Gastroesophageal sphincter (tissue), 3 donors: ENCODE results near the gene VTCN1.

Source experiments
- POLR2A ChIP-seq, 2 donors: fragments of 450-650 bp; IDR thresholded peaks; one replicate each; pipeline ENCODE4 v1.6.1; 2017; ENCODE audit warnings: antibody characterized with exemption in 2 of 2, mild to moderate bottlenecking in 2 of 2, moderate library complexity in 1 of 2
- TF ChIP-seq, protein P1 (sequence below), 4 experiments: fragments of 200-600 bp in 2 of 4; fragments of 450-650 bp in 2 of 4; sonication (generic) in 1 of 4; IDR thresholded peaks; one replicate each; pipeline ENCODE4 v1.5.1; 2017 to 2019; ENCODE audit warnings: antibody characterized with exemption in 4 of 4, mild to moderate bottlenecking in 2 of 4, moderate library complexity in 2 of 4

DNA sequence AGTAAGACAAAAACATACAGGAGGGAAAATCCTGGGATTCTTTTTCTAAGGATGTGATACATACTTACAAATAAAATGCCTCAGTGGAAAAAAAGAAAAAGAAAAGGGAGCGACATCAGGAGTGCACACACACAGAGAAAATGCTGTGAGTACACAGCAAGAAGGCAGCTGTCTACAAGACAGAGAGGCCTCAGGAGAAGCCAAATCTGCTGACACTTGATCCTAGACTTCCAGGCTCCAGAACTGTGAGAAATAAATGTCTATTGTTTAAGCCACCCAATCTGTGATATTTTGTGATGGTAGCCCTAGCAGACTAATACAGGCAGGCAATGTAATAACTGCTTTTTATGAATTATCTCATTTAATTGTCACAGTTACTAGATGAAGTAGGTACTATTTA lies 72.2 kb downstream of the VTCN1 start:
- TF ChIP-seq, protein P1, sequence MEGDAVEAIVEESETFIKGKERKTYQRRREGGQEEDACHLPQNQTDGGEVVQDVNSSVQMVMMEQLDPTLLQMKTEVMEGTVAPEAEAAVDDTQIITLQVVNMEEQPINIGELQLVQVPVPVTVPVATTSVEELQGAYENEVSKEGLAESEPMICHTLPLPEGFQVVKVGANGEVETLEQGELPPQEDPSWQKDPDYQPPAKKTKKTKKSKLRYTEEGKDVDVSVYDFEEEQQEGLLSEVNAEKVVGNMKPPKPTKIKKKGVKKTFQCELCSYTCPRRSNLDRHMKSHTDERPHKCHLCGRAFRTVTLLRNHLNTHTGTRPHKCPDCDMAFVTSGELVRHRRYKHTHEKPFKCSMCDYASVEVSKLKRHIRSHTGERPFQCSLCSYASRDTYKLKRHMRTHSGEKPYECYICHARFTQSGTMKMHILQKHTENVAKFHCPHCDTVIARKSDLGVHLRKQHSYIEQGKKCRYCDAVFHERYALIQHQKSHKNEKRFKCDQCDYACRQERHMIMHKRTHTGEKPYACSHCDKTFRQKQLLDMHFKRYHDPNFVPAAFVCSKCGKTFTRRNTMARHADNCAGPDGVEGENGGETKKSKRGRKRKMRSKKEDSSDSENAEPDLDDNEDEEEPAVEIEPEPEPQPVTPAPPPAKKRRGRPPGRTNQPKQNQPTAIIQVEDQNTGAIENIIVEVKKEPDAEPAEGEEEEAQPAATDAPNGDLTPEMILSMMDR (IDR thresholded peaks at IDR 0.05): no peak
- no peak for TF ChIP-seq POLR2A (IDR thresholded peaks at IDR 0.05)
